GM12878 (cell line): ENCODE data around the gene ALG12.

Experiments
- CHD1 ChIP-seq: IDR thresholded peaks from 2 replicates; pipeline ENCODE4 v1.6.1; 2012; ENCODE audit warnings: low read depth, low read length, improper control_type of control experiment
- CTCF ChIP-seq, 3 experiments: IDR thresholded peaks in 2 of 3; conservative IDR thresholded peaks in 1 of 3; 2 replicates each; pipeline ENCODE4 v1.5.1; 2011; ENCODE audit warnings: low read depth in 3 of 3, low read length in 3 of 3, mild to moderate bottlenecking in 3 of 3, control low read depth in 2 of 3, moderate library complexity in 2 of 3, inconsistent platforms in 1 of 3, mixed read lengths in 1 of 3; ENCODE audit not compliant: control insufficient read depth in 2 of 3, insufficient read depth in 1 of 3; ENCODE audit errors: extremely low read depth in 1 of 3
- EED ChIP-seq: sonication (generic); IDR thresholded peaks from 2 replicates; pipeline ENCODE4 v1.6.1; 2016; ENCODE audit warnings: antibody characterized with exemption, low read depth
- EZH2 ChIP-seq: IDR thresholded peaks from 2 replicates; pipeline ENCODE4 v1.6.1; 2012; ENCODE audit warnings: low read depth, mild to moderate bottlenecking, control low read depth, inconsistent platforms, low read length, borderline replicate concordance; ENCODE audit not compliant: control insufficient read depth
- FOXM1 ChIP-seq: IDR thresholded peaks from 2 replicates; pipeline ENCODE4 v1.6.1; 2012; ENCODE audit warnings: low read depth, mild to moderate bottlenecking, inconsistent platforms, low read length, moderate library complexity
- GABPA ChIP-seq: IDR thresholded peaks from 2 replicates; pipeline ENCODE4 v1.6.1; 2014; ENCODE audit warnings: antibody characterized with exemption, low read depth, mild to moderate bottlenecking, inconsistent platforms
- JUND ChIP-seq: IDR thresholded peaks from 2 replicates; pipeline ENCODE4 v1.6.1; 2012; ENCODE audit warnings: low read depth, mild to moderate bottlenecking, low read length, improper control_type of control experiment, moderate library complexity
- POLR2A ChIP-seq: IDR thresholded peaks from 2 replicates; pipeline ENCODE4 v1.6.1; 2011; ENCODE audit warnings: low read depth, mild to moderate bottlenecking, low read length
- SUZ12 ChIP-seq: fragments of 200-600 bp; sonication (generic); IDR thresholded peaks from one replicate; pipeline ENCODE4 v1.6.1; 2018; ENCODE audit warnings: antibody characterized with exemption, mild to moderate bottlenecking; ENCODE audit not compliant: unreplicated experiment
- TAF1 ChIP-seq: IDR thresholded peaks from 2 replicates; pipeline ENCODE4 v1.6.1; 2011; ENCODE audit warnings: mild to moderate bottlenecking, low read depth, low read length, borderline replicate concordance
- ZNF274 ChIP-seq: IDR thresholded peaks from one replicate; pipeline ENCODE4 v1.8.0; 2011; ENCODE audit not compliant: insufficient read length, insufficient read depth

- TF ChIP-seq GABPA (no peak), CTCF (IDR thresholded peaks at IDR 0.05 in 2 of 3, conservative IDR thresholded peaks at IDR 0.05 in 1 of 3; ENCODE audit: control insufficient read depth in 2 of 3, extremely low read depth in 1 of 3, insufficient read depth in 1 of 3, low read depth in 3 of 3, low read length in 3 of 3) (no peak), EZH2 (no peak), JUND (no peak), ZNF274 (no peak), EED (no peak), TAF1 (no peak), FOXM1 (no peak), CHD1 (no peak), POLR2A (no peak; the same call in 1 of the 2 replicates), SUZ12 (no peak)
Observed at GRCh38 chr22:49933236-49934159, 15.3 kb upstream of the ALG12 start.
